ENCODE measurements around the gene FCHO2.

DNA sequence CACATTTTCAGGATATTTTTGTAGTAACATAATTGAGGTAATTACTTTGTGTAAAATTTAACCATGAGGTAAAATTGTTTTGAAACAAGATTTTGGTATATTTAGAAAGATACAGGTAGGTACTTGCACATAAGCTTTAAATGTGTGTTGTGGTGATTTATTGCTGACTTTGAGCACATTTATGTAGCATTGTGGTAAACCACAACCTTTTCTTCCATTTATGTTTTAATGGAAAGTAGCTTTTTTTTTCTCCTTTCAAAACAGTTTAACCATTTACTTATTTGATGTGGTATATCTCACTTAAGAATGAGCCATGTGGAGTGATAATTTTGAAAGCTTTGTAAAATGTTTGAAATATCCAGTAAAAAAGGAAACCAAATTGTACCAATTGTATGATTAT lies 35.6 kb downstream of the FCHO2 start:
- TF ChIP-seq DPF2 (IDR thresholded peaks at IDR 0.05), result 0 out of 2 replicates have a peak, but pooled peaks have one; percentile 29
- TF ChIP-seq, protein P1, sequence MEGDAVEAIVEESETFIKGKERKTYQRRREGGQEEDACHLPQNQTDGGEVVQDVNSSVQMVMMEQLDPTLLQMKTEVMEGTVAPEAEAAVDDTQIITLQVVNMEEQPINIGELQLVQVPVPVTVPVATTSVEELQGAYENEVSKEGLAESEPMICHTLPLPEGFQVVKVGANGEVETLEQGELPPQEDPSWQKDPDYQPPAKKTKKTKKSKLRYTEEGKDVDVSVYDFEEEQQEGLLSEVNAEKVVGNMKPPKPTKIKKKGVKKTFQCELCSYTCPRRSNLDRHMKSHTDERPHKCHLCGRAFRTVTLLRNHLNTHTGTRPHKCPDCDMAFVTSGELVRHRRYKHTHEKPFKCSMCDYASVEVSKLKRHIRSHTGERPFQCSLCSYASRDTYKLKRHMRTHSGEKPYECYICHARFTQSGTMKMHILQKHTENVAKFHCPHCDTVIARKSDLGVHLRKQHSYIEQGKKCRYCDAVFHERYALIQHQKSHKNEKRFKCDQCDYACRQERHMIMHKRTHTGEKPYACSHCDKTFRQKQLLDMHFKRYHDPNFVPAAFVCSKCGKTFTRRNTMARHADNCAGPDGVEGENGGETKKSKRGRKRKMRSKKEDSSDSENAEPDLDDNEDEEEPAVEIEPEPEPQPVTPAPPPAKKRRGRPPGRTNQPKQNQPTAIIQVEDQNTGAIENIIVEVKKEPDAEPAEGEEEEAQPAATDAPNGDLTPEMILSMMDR (IDR thresholded peaks at IDR 0.05 in 2 of 3, conservative IDR thresholded peaks at IDR 0.05 in 1 of 3; ENCODE audit: control insufficient read depth in 2 of 3, extremely low read depth in 1 of 3, insufficient read depth in 1 of 3, low read depth in 3 of 3, low read length in 3 of 3), result no peak
- no peak for TF ChIP-seq MYC (IDR thresholded peaks at IDR 0.05; ENCODE audit: insufficient read depth, insufficient read length, insufficient replicate concordance, low read length, severe bottlenecking)
- TF ChIP-seq, protein P2, sequence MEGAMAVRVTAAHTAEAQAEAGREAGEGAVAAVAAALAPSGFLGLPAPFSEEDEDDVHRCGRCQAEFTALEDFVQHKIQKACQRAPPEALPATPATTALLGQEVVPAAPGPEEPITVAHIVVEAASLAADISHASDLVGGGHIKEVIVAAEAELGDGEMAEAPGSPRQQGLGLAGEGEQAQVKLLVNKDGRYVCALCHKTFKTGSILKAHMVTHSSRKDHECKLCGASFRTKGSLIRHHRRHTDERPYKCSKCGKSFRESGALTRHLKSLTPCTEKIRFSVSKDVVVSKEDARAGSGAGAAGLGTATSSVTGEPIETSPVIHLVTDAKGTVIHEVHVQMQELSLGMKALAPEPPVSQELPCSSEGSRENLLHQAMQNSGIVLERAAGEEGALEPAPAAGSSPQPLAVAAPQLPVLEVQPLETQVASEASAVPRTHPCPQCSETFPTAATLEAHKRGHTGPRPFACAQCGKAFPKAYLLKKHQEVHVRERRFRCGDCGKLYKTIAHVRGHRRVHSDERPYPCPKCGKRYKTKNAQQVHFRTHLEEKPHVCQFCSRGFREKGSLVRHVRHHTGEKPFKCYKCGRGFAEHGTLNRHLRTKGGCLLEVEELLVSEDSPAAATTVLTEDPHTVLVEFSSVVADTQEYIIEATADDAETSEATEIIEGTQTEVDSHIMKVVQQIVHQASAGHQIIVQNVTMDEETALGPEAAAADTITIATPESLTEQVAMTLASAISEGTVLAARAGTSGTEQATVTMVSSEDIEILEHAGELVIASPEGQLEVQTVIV (IDR thresholded peaks at IDR 0.05; ENCODE audit: borderline replicate concordance, partially characterized antibody), result no peak

Measured in GM12878 (cell line).